ENCODE measurements around the gene GLRX. TPM values are rescaled to one million over a fixed set of nuclear protein-coding genes. Genes with fewer than 3 reads are reported as not detected.
"Not testable (repeated sequence)": the region's sequence is repeated elsewhere in the genome, so short reads cannot be mapped to it uniquely, and the experiment has no call there.

The GLRX gene, protein sequence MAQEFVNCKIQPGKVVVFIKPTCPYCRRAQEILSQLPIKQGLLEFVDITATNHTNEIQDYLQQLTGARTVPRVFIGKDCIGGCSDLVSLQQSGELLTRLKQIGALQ
- total RNA-seq (2014; rRNA removed; shearing (Covaris generic)), result 7.1 and 8.3 TPM in 2 replicates

DNA sequence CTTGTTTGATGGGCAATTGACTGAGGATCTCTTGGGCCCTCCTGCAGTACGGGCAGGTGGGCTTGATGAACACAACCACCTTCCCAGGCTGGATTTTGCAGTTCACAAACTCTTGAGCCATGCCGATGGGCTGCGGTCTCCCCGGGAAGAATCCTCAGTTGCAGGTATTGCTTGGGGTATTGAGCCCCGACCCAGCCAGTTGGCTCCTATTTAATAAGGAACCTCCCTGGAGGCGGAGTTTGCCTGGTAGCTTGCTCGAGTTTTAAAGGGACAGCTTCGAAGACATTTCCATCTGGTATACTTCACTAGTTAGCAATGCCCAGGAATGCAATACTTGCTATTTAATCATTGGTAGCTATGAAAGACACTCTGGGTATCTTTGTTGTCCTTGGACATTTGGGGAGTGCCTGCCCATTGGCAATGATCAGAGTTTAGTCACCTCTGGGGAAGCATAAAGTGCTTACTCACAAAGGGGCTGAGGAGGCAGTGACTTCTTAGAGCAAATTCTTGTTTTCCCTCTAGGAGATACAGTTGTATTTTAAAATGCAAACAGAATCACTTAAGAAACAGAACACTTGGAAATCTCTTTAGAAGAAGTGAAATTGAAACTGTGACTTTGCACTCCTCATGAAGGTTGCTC, at the start of gene GLRX:
Gene GLRX, minus strand, starts transcription at position 185 of the 640 bp plus-strand sequence. Its CDS starts 64 bp downstream, at position 121.
- DNase-seq (ENCODE audit: low read depth), result peak; percentile 72

DNA sequence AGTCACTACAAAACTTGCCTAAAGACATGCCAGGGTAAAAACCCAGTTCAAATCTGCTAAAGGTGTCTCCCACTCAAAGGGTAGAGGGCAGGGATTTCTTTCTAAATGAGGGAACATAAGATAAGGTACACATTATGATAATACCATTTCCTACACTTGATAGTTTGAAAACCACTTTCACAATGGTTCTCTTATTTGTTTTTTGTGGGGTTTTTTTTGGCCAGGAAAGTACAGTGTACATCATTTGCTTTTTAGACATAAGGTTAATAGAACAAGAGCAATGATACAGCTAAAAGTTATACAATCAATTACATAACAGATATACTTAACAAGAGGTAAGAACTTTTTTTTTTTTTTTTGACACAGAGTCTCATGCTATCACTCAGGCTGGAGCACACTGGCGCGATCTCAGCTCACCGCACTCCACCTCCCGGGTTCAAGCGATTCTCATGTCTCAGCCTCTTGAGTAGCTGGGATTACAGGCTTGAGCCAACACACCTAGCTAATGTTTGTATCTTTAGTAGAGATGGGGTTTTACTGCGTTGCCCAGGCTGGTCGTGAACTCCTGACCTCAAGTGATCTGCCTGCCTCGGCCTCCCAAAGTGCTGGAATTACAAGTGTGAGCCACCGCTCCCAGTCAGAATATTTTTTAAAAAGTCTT, 48.8 kb upstream of the GLRX start:
- DNase-seq (ENCODE audit: low read depth), result no peak

DNA sequence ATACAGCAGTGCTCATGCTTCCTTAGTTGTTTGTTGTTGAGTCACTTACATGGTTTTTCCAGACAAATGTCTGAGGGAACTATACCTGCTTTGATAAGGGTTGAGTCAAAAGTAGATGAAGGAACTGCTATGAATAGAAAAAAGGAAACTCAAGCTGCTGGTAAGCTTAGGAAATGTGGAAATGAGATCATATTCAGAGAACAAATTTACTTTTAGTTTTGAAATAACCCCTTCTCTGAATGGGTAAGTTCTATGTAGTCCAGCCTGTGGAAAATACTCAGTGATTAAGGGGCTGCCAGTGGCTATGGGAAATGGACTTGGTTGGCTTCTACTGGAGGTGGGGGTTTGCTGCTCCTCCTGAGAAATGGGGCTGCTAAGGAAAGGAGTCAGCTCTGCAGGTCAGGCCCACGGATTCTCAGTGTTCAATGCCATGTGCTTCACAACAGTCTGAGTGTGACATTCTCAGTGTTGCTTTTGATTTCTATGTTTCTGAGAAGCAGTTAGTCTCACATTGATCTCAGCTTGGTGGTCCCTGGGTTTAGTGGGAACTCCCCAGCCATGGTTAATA, 47.7 kb upstream of the GLRX start:
- peak; percentile 37 for DNase-seq (ENCODE audit: low read depth)

GRCh38 chr5:95869173-95869855, 46.8 kb upstream of the GLRX start:
- not testable (repeated sequence) for DNase-seq (ENCODE audit: low read depth)

GRCh38 chr5:95868136-95868535, 45.6 kb upstream of the GLRX start:
- no peak for DNase-seq (ENCODE audit: low read depth)

DNA sequence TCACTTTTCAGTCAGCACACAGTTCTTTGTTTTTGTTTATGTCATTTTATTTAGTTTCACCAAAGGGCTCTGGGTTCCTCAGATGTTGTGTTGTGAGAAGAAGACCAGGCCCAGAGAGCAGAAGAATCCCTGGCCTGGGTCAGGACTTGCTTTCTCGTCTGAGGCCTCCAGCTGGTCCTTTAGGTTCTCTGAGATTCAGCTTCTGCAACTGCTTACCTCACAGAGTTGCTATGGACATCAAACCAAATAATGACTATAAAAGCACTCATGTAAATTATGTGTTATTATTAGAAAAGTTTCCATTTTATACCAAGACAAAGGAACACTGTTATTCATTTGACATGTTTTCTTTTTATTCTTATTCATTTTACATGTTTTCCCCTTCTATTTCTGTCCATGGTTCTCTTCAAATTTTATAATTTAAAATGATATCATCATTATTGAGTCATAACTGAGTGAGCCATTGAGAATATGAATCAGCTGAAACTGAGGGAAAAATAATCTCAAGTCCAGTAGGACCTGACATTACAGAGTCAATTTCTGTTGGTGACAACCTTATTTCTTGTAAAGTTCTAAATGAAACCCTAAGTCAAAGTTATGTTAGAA, 44.0 kb upstream of the GLRX start:
- DNase-seq (ENCODE audit: low read depth), result no peak

- DNase-seq (ENCODE audit: low read depth), result no peak
These were observed 42.5 kb upstream of the GLRX start for GRCh38 chr5:95864944-95865504.

- DNase-seq (ENCODE audit: low read depth), result no peak
These were observed 41.9 kb upstream of the GLRX start for GRCh38 chr5:95864456-95864855.

DNA sequence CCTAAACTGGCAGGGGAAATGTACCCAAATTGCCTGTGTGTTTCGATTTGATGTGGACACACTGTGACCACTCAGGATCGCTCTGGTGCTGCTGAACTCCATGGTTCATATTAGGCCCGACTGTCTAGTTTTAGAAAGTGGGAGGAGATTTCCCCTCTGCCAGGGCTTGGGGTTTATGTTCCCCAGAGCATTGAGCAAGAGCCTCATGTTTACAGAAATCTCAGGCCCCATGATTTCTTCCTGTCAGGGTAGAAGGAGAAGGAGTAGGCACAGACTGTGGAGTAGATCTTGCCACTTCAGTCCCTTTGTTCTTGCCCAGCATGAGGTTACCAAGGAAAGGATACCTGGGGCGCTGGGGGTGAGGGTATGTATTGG, 40.8 kb upstream of the GLRX start:
- DNase-seq (ENCODE audit: low read depth), result no peak

- DNase-seq (ENCODE audit: low read depth), result peak; percentile 80
These were observed 40.3 kb upstream of the GLRX start for GRCh38 chr5:95862671-95863382.

- peak; percentile 86 for DNase-seq (ENCODE audit: low read depth)
These were observed 39.5 kb upstream of the GLRX start for GRCh38 chr5:95861864-95862561.

DNA sequence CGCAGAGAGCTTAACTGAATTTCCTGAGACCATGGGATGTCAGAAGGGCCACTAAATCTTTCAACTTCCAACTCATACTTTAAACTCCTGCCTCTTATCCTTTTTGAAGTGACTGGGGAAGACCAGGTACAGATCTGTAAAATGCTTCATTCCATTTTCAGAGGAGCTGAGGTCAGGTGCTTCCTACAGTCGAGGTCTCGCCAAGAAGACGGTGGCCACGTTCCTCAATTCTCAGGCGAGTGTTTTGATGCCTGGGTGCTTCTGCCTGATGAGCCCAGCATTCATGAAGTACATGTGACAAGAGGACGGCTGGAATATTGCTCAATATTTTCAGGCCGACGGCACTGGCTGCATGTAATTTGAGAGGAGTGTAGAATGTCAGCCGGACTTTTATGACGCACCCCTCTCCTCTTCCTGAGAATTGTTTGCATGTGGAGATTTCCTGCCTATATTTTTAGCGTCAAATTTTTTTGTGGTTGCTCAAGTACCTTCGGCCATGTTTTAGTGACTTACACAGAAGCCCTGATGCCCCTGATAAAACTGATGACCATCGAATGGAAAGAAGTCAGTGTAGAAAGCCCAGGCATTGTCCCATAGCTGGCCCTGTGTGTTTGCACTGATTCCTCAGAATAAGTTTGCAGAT, 38.8 kb upstream of the GLRX start:
- peak; percentile 93 for DNase-seq (ENCODE audit: low read depth)

DNA sequence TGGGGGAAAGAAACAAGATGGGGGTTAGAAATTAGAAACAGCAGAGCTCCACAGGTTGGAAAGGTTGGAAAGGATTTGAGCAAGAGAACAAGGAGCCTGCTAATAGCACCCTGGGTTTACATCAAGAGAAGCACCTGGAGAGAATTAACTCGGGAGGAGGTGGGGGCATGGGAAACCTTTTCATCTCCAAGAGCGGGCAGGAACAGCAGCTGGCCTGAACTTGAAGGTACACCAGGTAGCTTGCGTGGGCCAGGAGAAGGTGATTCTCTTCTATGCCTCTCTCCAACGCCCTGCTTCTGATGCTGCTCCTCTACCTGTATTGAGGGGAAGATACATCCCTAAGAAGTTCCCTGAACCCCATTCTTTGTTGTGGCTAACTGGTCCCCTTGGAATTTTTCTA, 37.1 kb upstream of the GLRX start:
- no peak for DNase-seq (ENCODE audit: low read depth)

- DNase-seq (ENCODE audit: low read depth), result peak; percentile 99
These were observed 36.4 kb upstream of the GLRX start for GRCh38 chr5:95858661-95859595.

DNA sequence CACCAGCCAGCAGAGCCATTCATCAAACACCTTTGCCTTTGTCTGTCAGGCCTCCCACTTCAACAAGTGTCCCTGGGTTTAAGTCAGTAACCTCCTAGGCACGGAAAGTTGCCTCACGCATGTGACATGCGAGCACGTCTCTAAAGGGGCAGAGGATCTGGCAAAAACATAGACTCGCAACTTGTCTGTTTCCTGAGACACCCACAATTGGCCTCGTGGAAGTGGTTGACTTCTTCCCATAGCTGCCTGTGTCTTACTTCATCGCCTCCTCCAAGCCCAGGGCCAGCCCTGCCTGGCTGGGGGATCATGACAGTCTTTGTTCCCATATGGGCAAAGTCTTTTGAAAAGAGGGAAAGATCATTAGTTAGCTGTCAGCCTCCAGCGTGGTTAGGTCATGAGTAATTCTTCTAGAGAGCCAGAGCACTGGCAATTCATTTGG, 35.5 kb upstream of the GLRX start:
- DNase-seq (ENCODE audit: low read depth), result peak; percentile 72

DNA sequence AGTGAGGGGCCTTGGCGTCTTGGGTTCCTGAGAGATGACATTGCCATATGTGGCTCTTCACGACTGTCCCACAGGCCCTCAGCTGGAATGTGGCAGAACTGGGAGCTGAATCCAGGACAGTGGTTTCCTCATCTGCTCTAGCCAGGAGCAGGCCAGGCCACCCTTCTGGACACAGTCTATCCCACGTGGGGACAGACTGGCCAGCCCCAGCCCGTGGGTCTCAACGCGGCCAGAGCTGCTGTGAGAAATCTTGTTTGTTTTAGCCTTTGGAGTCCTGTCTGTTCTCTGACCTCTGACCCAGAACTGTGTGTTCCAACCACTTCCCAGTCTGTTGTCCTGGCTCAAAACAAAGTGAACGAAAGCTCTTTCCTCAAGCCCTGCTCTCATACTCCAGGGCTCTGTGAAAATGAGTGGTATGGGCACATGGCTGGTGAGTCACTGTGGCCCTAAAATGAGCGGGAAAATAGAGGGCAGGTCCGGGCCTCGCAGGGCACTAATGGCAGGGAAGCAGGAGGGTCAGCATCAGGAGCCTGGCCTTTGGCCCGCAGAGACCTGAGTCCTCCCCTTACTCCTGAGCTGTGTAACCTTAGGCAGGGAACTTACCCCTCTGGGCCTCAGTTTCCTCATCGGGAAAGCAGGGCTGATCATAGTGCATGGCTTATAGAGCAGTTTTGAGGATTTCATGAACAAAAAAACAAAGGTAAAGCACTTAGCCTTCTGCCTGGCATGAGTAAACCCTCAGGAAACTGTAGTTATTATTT, 34.8 kb upstream of the GLRX start:
- DNase-seq (ENCODE audit: low read depth), result no peak

- DNase-seq (ENCODE audit: low read depth), result no peak
These were observed 34.0 kb upstream of the GLRX start for GRCh38 chr5:95856501-95856981.

- DNase-seq (ENCODE audit: low read depth), result no peak
These were observed 31.0 kb upstream of the GLRX start for GRCh38 chr5:95853490-95853889.

All from Daoy (cell line).